Mesendoderm (in vitro differentiated cells): ENCODE results near the gene PHF14.
A peak's percentile ranks its signal among the peaks of the same experiment; 100 is the strongest.

Experiments used
- DNase-seq: peaks from one replicate; pipeline ENCODE4 v3.0.0; 2013
- H2AK5ac ChIP-seq: 2 replicates; pipeline ENCODE4 v1.6.1; 2013; ENCODE audit warnings: low read length, inconsistent platforms
- H2BK120ac ChIP-seq: 2 replicates; pipeline ENCODE4 v1.6.1; 2013; ENCODE audit warnings: low read depth, mild to moderate bottlenecking, low read length, moderate library complexity, mixed read lengths
- H2BK15ac ChIP-seq: replicated peaks from 2 replicates; pipeline ENCODE4 v1.6.1; 2013; ENCODE audit warnings: low read depth, mild to moderate bottlenecking, moderate library complexity
- H2BK5ac ChIP-seq: 2 replicates; pipeline ENCODE4 v1.6.1; 2013; ENCODE audit warnings: low read length, inconsistent platforms
- H3K18ac ChIP-seq: 2 replicates; pipeline ENCODE4 v1.6.1; 2013; ENCODE audit warnings: mild to moderate bottlenecking, low read length, mixed read lengths
- H3K23ac ChIP-seq: one replicate; pipeline ENCODE4 v1.6.1; 2013; ENCODE audit warnings: low read length
- H3K27ac ChIP-seq: 2 replicates; pipeline ENCODE4 v1.5.1; 2013; ENCODE audit warnings: low read depth, mild to moderate bottlenecking, inconsistent platforms, low read length, moderate library complexity
- H3K27me3 ChIP-seq: 2 replicates; pipeline ENCODE4 v1.6.1; 2013; ENCODE audit warnings: low read length, control low read depth, mild to moderate bottlenecking, inconsistent platforms; ENCODE audit not compliant: insufficient read depth, poor library complexity
- H3K36me3 ChIP-seq: 2 replicates; pipeline ENCODE4 v1.6.1; 2013; ENCODE audit warnings: low read length, inconsistent platforms; ENCODE audit not compliant: control insufficient read depth, insufficient read depth
- H3K4ac ChIP-seq: one replicate; pipeline ENCODE4 v1.6.1; 2013; ENCODE audit warnings: low read depth, mild to moderate bottlenecking, low read length, moderate library complexity
- H3K4me1 ChIP-seq: 2 replicates; pipeline ENCODE4 v1.6.1; 2013; ENCODE audit warnings: low read depth, low read length, inconsistent platforms; ENCODE audit not compliant: control insufficient read depth
- H3K4me2 ChIP-seq: 2 replicates; pipeline ENCODE4 v1.6.1; 2013; ENCODE audit warnings: low read length
- H3K4me3 ChIP-seq: 2 replicates; pipeline ENCODE4 v1.5.1; 2013; ENCODE audit warnings: mild to moderate bottlenecking, low read length
- H3K56ac ChIP-seq: one replicate; pipeline ENCODE4 v1.6.1; 2013; ENCODE audit warnings: low read length
- H3K79me1 ChIP-seq: 2 replicates; pipeline ENCODE4 v1.6.1; 2013; ENCODE audit warnings: low read length, inconsistent platforms
- H3K79me2 ChIP-seq: 2 replicates; pipeline ENCODE4 v1.6.1; 2013; ENCODE audit warnings: mild to moderate bottlenecking, low read length; ENCODE audit not compliant: control insufficient read depth, insufficient read depth
- H3K9ac ChIP-seq: 2 replicates; pipeline ENCODE4 v1.6.1; 2013; ENCODE audit warnings: low read length, inconsistent platforms
- H4K5ac ChIP-seq: one replicate; pipeline ENCODE4 v1.6.1; 2013; ENCODE audit warnings: low read length
- H4K8ac ChIP-seq: one replicate; pipeline ENCODE4 v1.6.1; 2013; ENCODE audit warnings: low read depth, mild to moderate bottlenecking, control low read depth, low read length, moderate library complexity
- WGBS: extraction: QIAGEN DNeasy Blood & Tissue Kit; methylation state at CpG from one replicate; pipeline ENCODE4 v1.1.7; 2013; ENCODE audit warnings: low lambda C conversion rate, missing lambda C conversion rate; ENCODE audit not compliant: insufficient coverage; ENCODE audit errors: extremely low coverage; 5-methylcytosine and 5-hydroxymethylcytosine counted together

PHF14 gene

DNA sequence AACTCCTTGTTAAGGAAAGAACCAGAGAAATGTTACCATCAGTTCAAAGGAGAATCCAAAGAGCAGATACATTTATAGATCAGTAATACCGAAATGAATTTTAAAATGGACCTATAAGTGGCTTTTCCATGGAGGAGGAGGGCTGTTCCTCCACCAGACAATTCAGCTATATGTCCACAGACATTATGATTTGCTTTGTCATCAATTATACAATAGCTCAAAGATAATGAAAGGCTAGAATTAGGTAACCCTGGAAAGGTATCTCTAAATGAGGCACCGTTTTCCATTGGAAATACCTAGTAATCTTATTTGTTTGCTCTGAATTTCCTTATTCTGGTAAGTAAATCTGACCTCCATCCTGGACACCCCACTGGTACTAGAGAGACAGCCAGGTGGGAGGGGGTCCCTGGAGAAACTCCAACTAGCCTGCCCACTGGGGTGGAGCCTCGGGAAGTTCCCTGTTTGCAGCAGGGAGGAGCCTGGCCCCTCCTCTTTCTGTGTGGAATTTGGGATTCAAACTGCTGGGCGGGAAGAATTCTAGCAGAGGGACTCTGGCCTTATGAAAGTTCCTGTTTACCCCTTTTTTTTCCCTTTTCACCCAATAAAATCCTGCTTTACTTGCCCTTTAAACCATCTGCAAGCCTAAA, 218.0 kb downstream of the PHF14 start:
- WGBS = no CpG with 5 or more reads among the region's 4 CpGs
- H3K4ac ChIP-seq = no peak overlapping the region
- no peak overlapping the region for H3K27ac ChIP-seq
- H2BK5ac ChIP-seq = no peak overlapping the region
- H2AK5ac ChIP-seq = no peak overlapping the region
- peak overlapping the region; percentile 28 for H3K18ac ChIP-seq
- no peak overlapping the region for H3K9ac ChIP-seq
- H4K5ac ChIP-seq = no peak overlapping the region
- H3K27me3 ChIP-seq = no peaks in the 10 kb centered on the region
- no peaks in the 10 kb centered on the region for H3K79me1 ChIP-seq
- no peaks in the 10 kb centered on the region for H3K36me3 ChIP-seq
- no peak overlapping the region for H3K23ac ChIP-seq
- H3K56ac ChIP-seq = no peak overlapping the region
- no peak overlapping the region for H3K4me3 ChIP-seq
- no peak overlapping the region for H3K4me2 ChIP-seq
- no peak overlapping the region for H2BK15ac ChIP-seq
- no peak overlapping the region for H2BK120ac ChIP-seq
- H4K8ac ChIP-seq = no peak overlapping the region
- DNase-seq = peak; percentile 90
- no peaks in the 10 kb centered on the region for H3K79me2 ChIP-seq
- no peaks in the 10 kb centered on the region for H3K4me1 ChIP-seq

- no peaks in the 10 kb centered on the region for H3K36me3 ChIP-seq
- H3K79me2 ChIP-seq = no peaks in the 10 kb centered on the region
- no peak overlapping the region for H2BK5ac ChIP-seq
- H2BK15ac ChIP-seq = no peak overlapping the region
- no peak overlapping the region for H4K5ac ChIP-seq
- H3K4me3 ChIP-seq = no peak overlapping the region
- H3K79me1 ChIP-seq = no peaks in the 10 kb centered on the region
- no peak overlapping the region for H3K27ac ChIP-seq
- no peaks in the 10 kb centered on the region for H3K27me3 ChIP-seq
- WGBS = no CpG with 5 or more reads among the region's 5 CpGs
- H3K23ac ChIP-seq = no peak overlapping the region
- no peak overlapping the region for H3K4ac ChIP-seq
- no peak overlapping the region for H2BK120ac ChIP-seq
- peak overlapping the region; percentile 33 for H3K9ac ChIP-seq
- H2AK5ac ChIP-seq = no peak overlapping the region
- H3K18ac ChIP-seq = peak overlapping the region; percentile 35
- H3K4me1 ChIP-seq = no peaks in the 10 kb centered on the region
- no peak for DNase-seq
- H3K56ac ChIP-seq = peak overlapping the region; percentile 66
- no peak overlapping the region for H4K8ac ChIP-seq
- no peak overlapping the region for H3K4me2 ChIP-seq
Observed at GRCh38 chr7:11192506-11192905, 218.8 kb downstream of the PHF14 start.

- no peak overlapping the region for H2AK5ac ChIP-seq
- no peak overlapping the region for H3K4me3 ChIP-seq
- peak overlapping the region; percentile 34 for H3K18ac ChIP-seq
- peak overlapping the region; percentile 66 for H3K56ac ChIP-seq
- peak overlapping the region; percentile 34 for H3K27ac ChIP-seq
- H2BK15ac ChIP-seq = no peak overlapping the region
- H3K4ac ChIP-seq = peak overlapping the region; percentile 62
- H4K8ac ChIP-seq = no peak overlapping the region
- H3K23ac ChIP-seq = no peak overlapping the region
- H3K79me2 ChIP-seq = no peaks in the 10 kb centered on the region
- peak overlapping the region; percentile 10 for H3K4me2 ChIP-seq
- DNase-seq = peak; percentile 89
- H3K4me1 ChIP-seq = no peaks in the 10 kb centered on the region
- H2BK120ac ChIP-seq = no peak overlapping the region
- no peaks in the 10 kb centered on the region for H3K27me3 ChIP-seq
- peak overlapping the region; percentile 33 for H3K9ac ChIP-seq
- H4K5ac ChIP-seq = no peak overlapping the region
- H2BK5ac ChIP-seq = no peak overlapping the region
- H3K36me3 ChIP-seq = no peaks in the 10 kb centered on the region
- H3K79me1 ChIP-seq = no peaks in the 10 kb centered on the region
- no CpG with 5 or more reads among the region's 17 CpGs for WGBS
Observed at GRCh38 chr7:11193131-11193867, 219.6 kb downstream of the PHF14 start.

- Histone ChIP-seq H3K36me3 (no peaks in the 10 kb centered on the region), H3K56ac (peak overlapping the region; percentile 80), H3K79me1 (no peaks in the 10 kb centered on the region), H3K4me2 (no peak overlapping the region), H3K27me3 (no peaks in the 10 kb centered on the region), H2AK5ac (no peak overlapping the region), H2BK15ac (no peak overlapping the region), H3K18ac (no peak overlapping the region), H3K79me2 (no peaks in the 10 kb centered on the region), H3K4ac (peak overlapping the region; percentile 62), H3K4me3 (no peak overlapping the region), H3K9ac (peak overlapping the region; percentile 31), H4K5ac (no peak overlapping the region), H3K4me1 (no peaks in the 10 kb centered on the region), H2BK5ac (no peak overlapping the region), H4K8ac (no peak overlapping the region), H3K27ac (peak overlapping the region; percentile 34), H3K23ac (no peak overlapping the region), H2BK120ac (no peak overlapping the region)
- DNase-seq = peak; percentile 40
- no CpG with 5 or more reads among the region's 2 CpGs for WGBS
Observed at GRCh38 chr7:11193888-11194287, 220.2 kb downstream of the PHF14 start.

- Histone ChIP-seq H2BK120ac (no peak overlapping the region), H4K5ac (no peak overlapping the region), H3K9ac (no peak overlapping the region), H3K4ac (no peak overlapping the region), H3K18ac (no peak overlapping the region), H2AK5ac (no peak overlapping the region), H3K4me2 (no peak overlapping the region), H3K27me3 (no peaks in the 10 kb centered on the region), H3K56ac (no peak overlapping the region), H3K4me3 (no peak overlapping the region), H3K79me2 (no peaks in the 10 kb centered on the region), H3K4me1 (no peaks in the 10 kb centered on the region), H2BK5ac (no peak overlapping the region), H3K36me3 (no peaks in the 10 kb centered on the region), H3K27ac (no peak overlapping the region), H4K8ac (no peak overlapping the region), H3K23ac (no peak overlapping the region), H2BK15ac (no peak overlapping the region), H3K79me1 (no peaks in the 10 kb centered on the region)
- no CpG with 5 or more reads among the region's 3 CpGs for WGBS
- no peak for DNase-seq
Observed at GRCh38 chr7:11194492-11194891, 220.8 kb downstream of the PHF14 start.
